GM12878 (cell line): Measurements from ENCODE around the gene DCLRE1B. TPM values are rescaled to one million over a fixed set of nuclear protein-coding genes. Genes with fewer than 3 reads are reported as not detected.

Experiments used
- ATAC-seq: fragments of 200-7000 bp; cut with Tn5 transposase; 3 replicates; pipeline ENCODE4 v1.9.1; 2020; ENCODE audit warnings: mild to moderate bottlenecking, moderate library complexity
- BruUV-seq: library from RNA; stranded (reverse); fragments of 400-500 nt; replicated peaks from 2 replicates; lab custom pipeline; 2021; lab: Mats Ljungman, UMichigan
- CTCF ChIA-PET: fragments of 300-600 bp; sonication (Branson Sonifier 250); formaldehyde crosslinking; extraction: SDS; loops from one replicate; lab custom pipeline; 2021; ENCODE audit warnings: inconsistent platforms; lab: Yijun Ruan, JAX
- POLR2A ChIA-PET: fragments of 350-600 bp; formaldehyde crosslinking; extraction: SDS; loops from one replicate; lab custom pipeline; 2021; ENCODE audit warnings: inconsistent platforms; lab: Charles Lee
- RAD21 ChIA-PET: fragments of 300-600 bp; sonication (Branson Sonifier 250); formaldehyde crosslinking; loops from one replicate; lab custom pipeline; 2023; ENCODE audit warnings: antibody characterized with exemption; ENCODE audit not compliant: unreplicated experiment; lab: Charles Lee
- SMC1A ChIA-PET: fragments of 300-600 bp; sonication (Branson Sonifier 250); formaldehyde crosslinking; loops from one replicate; lab custom pipeline; 2023; ENCODE audit not compliant: unreplicated experiment, uncharacterized antibody; lab: Charles Lee
- DNase-seq: peaks from one replicate; pipeline ENCODE4 v3.0.0-alpha.2; 2011; ENCODE audit warnings: low read depth, low spot score
- FAIRE-seq: peaks from 3 replicates; lab custom pipeline; 2011; peaks lifted over from hg19 to GRCh38; lab: Jason Lieb, UNC
- H2AFZ ChIP-seq: 2 replicates; pipeline ENCODE4 v1.6.0; 2011; ENCODE audit warnings: low read depth, low read length, control low read depth; ENCODE audit not compliant: control insufficient read depth
- H3K27ac ChIP-seq: 2 replicates; pipeline ENCODE4 v1.5.1; 2011; ENCODE audit warnings: control low read depth; ENCODE audit not compliant: control insufficient read depth, insufficient read depth
- H3K27me3 ChIP-seq, 2 experiments: replicated peaks in 1 of 2; 2 replicates each; pipeline versions ENCODE4 v1.6.0 to v1.6.1; 2011; ENCODE audit warnings: low read length in 1 of 2; ENCODE audit not compliant: control insufficient read depth in 2 of 2, insufficient read depth in 2 of 2
- H3K36me3 ChIP-seq, 2 experiments: 2 replicates each; pipeline ENCODE4 v1.5.1; 2011; ENCODE audit warnings: low read length in 1 of 2; ENCODE audit not compliant: control insufficient read depth in 2 of 2, insufficient read depth in 2 of 2
- H3K4me1 ChIP-seq: 2 replicates; pipeline ENCODE4 v1.6.1; 2011; ENCODE audit warnings: mild to moderate bottlenecking, low read length, moderate library complexity, mixed read lengths; ENCODE audit not compliant: control insufficient read depth, insufficient read depth
- H3K4me2 ChIP-seq: 2 replicates; pipeline ENCODE4 v1.6.0; 2011; ENCODE audit warnings: control low read depth; ENCODE audit not compliant: control insufficient read depth, insufficient read depth
- H3K4me3 ChIP-seq: fragments of 200-600 bp; sonication (generic); 2 replicates; pipeline ENCODE4 v1.5.1; 2016
- H3K79me2 ChIP-seq: 2 replicates; pipeline ENCODE4 v1.6.0; 2011; ENCODE audit warnings: low read length; ENCODE audit not compliant: control insufficient read depth, insufficient read depth
- H3K9ac ChIP-seq: 2 replicates; pipeline ENCODE4 v1.8.0; 2011; ENCODE audit warnings: low read length, control low read depth, mixed read lengths; ENCODE audit not compliant: control insufficient read depth, insufficient read depth
- H3K9me3 ChIP-seq: replicated peaks from 3 replicates; pipeline ENCODE4 v1.5.1; 2011; ENCODE audit warnings: mild to moderate bottlenecking, low read length; ENCODE audit not compliant: control insufficient read depth, insufficient read depth
- H4K20me1 ChIP-seq: 2 replicates; pipeline ENCODE4 v1.6.0; 2011; ENCODE audit not compliant: control insufficient read depth, insufficient read depth
- HDAC6 ChIP-seq: fragments of 200-600 bp; sonication (generic); IDR thresholded peaks from one replicate; pipeline ENCODE4 v1.8.0; 2017; ENCODE audit warnings: antibody characterized with exemption; ENCODE audit not compliant: unreplicated experiment
- MXI1 ChIP-seq: fragments of 150-350 bp; IDR thresholded peaks from 2 replicates; pipeline ENCODE4 v1.6.1; 2011; ENCODE audit warnings: low read depth, mild to moderate bottlenecking, inconsistent platforms, low read length, improper control_type of control experiment
- NBN ChIP-seq: fragments of 450-650 bp; IDR thresholded peaks from 2 replicates; pipeline ENCODE4 v1.6.1; 2016
- RAD51 ChIP-seq: fragments of 450-650 bp; IDR thresholded peaks from 2 replicates; pipeline ENCODE4 v1.6.1; 2016; ENCODE audit warnings: moderate library complexity, mild to moderate bottlenecking, inconsistent platforms
- SIN3A ChIP-seq: IDR thresholded peaks from 2 replicates; pipeline ENCODE4 v1.6.1; 2012; ENCODE audit warnings: low read depth, low read length, improper control_type of control experiment
- SMAD1 ChIP-seq: fragments of 450-650 bp; IDR thresholded peaks from 2 replicates; pipeline ENCODE4 v1.6.1; 2018; ENCODE audit warnings: mild to moderate bottlenecking, low read depth; ENCODE audit not compliant: partially characterized antibody
- SMAD5 ChIP-seq: IDR thresholded peaks from 2 replicates; pipeline ENCODE4 v1.6.1; 2016; ENCODE audit warnings: antibody characterized with exemption, low read depth
- SMARCA5 ChIP-seq: fragments of 450-650 bp; IDR thresholded peaks from 2 replicates; pipeline ENCODE4 v1.6.1; 2017; ENCODE audit warnings: mild to moderate bottlenecking
- SPI1 ChIP-seq: IDR thresholded peaks from 2 replicates; pipeline ENCODE4 v1.6.1; 2011; ENCODE audit warnings: low read depth, mild to moderate bottlenecking, low read length, moderate library complexity, borderline replicate concordance; ENCODE audit not compliant: insufficient read depth
- SREBF1 ChIP-seq: IDR thresholded peaks from 2 replicates; pipeline ENCODE4 v1.6.1; 2012; ENCODE audit warnings: mild to moderate bottlenecking, low read length
- WGBS: methylation state at CpG from one replicate; pipeline ENCODE4 v1.1.6; 2016; ENCODE audit warnings: low lambda C conversion rate; ENCODE audit not compliant: insufficient replicate concordance, insufficient coverage; ENCODE audit errors: missing lambda C conversion rate; 5-methylcytosine and 5-hydroxymethylcytosine counted together
- in situ Hi-C: fragments of 300-500 bp; cut with MboI; formaldehyde crosslinking; loops from 9 replicates; pipeline ENCODE4 v1.14.3; 2018; ENCODE audit warnings: mixed read lengths
- intact Hi-C: fragments of 100-400 bp; cut with micrococcal nuclease; formaldehyde crosslinking; loops from one replicate; pipeline ENCODE4 v1.14.2; 2022; ENCODE audit not compliant: unreplicated experiment
- polyA plus RNA-seq, 11 experiments: library from polyadenylated mRNA; depleted of rRNA in 4 of 11; unstranded in 6 of 11; stranded (reverse) in 5 of 11; fragments of >200 nt; fragmentation: Nextera tagmentation in 4 of 11; fragmentation: Illumina TruSeq in 1 of 11; extraction: Ambion mirVana in 4 of 11; extraction: Trizol in 1 of 11; gene quantifications; 1 replicate in 1 of 11; 2 replicates in 10 of 11; pipeline versions ENCODE4 v1.2.1 to v1.2.3, GENCODE V29; 2011 to 2016; ENCODE audit warnings: inconsistent platforms in 2 of 11, missing spikeins in 2 of 11, low read depth in 1 of 11
- total RNA-seq, 4 experiments: library from RNA; depleted of rRNA in 3 of 4; stranded (reverse); fragments of >200 nt in 3 of 4; fragmentation: Illumina TruSeq in 1 of 4; extraction: Trizol in 1 of 4; gene quantifications; 2 replicates each; pipeline versions ENCODE4 v1.2.1 to v1.2.3, GENCODE V29; 2013 to 2021
- TF ChIP-seq, protein P1 (sequence below): fragments of 450-650 bp; IDR thresholded peaks from 2 replicates; pipeline ENCODE4 v1.6.1; 2016; ENCODE audit warnings: mild to moderate bottlenecking
- TF ChIP-seq, protein P2 (sequence below): fragments of 450-650 bp; IDR thresholded peaks from 2 replicates; pipeline ENCODE4 v1.6.1; 2017; ENCODE audit warnings: mild to moderate bottlenecking, moderate library complexity
- TF ChIP-seq, protein P3 (sequence below): IDR thresholded peaks from 2 replicates; pipeline ENCODE4 v1.6.1; 2012; ENCODE audit warnings: low read length, inconsistent platforms
- TF ChIP-seq, protein P4 (sequence below): fragments of 450-650 bp; conservative IDR thresholded peaks from 2 replicates; pipeline ENCODE4 v1.6.1; 2017; ENCODE audit warnings: mild to moderate bottlenecking, moderate library complexity

Gene DCLRE1B
- total and polyA plus RNA-seq, 10 of the 15 experiments (the other 5 are each of a cell fraction or from before 2014, with no cell fraction given): 5.4 to 18.3 (median 13.4) TPM

DNA sequence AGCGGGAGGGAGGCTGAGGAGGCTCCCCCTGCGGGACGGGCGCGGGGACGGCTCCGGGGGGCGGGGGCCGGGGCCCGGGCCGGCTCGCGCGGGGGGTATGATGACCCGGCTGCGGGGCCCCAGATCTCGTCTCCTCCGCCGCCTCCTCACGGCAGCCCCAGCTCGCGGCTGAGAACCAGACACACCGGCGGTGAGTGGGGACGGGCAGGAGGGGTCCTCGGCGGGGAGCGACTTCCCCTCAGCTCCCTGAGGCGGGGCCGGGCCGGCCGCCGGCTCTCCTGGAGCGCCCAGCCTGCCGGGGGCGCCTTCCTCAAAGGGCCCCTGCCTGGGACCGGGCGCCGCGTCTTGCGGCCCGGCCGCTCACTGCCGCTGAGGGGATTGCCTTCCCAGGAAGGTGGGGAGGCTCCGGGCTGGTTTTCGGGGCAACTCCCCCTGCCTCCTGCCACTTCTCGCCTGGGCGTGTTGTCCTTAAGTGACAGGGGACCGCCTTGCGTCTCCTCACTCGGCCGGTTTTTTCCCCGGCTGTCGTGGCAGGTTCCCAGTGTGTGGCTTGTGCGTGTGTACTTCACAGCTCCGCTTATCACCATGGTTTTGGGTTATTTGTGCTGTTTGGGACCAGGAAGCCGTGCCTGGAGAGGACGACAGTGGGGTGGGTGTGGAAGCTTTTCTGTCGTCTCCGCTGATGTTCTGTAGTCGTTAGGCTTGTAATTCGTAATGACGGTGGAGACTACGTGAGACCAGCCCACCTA is 24.8 kb downstream of the DCLRE1B start:
- WGBS: 2% methylated on average over 43 of the region's 64 CpGs
- H4K20me1 ChIP-seq: no peaks in the 10 kb centered on the region
- H3K4me3 ChIP-seq: peak overlapping the region; percentile 78
- peak overlapping the region; percentile 67 for H2AFZ ChIP-seq
- peaks cover 4% of the 10 kb centered on the region for H3K4me1 ChIP-seq
- peak overlapping the region; percentile 64 for H3K4me2 ChIP-seq
- H3K36me3 ChIP-seq: no peaks in the 10 kb centered on the region
- POLR2A ChIA-PET: interaction anchor here (0.6 to 5.4 kb wide), 21 partner anchors 9 to 889 kb away, joined by 3 to 65 read pairs (median 4); partner anchors contain the start of genes AP4B1, DCLRE1B and RSBN1
- CTCF ChIA-PET: interaction anchor here (0.5 to 6.1 kb wide), 30 partner anchors 11 to 580 kb away, joined by 3 to 44 read pairs (median 6); partner anchors contain the start of genes AP4B1, DCLRE1B and OLFML3
- no peak for FAIRE-seq
- SMC1A ChIA-PET: interaction anchor here (0.6 to 11.9 kb wide), 32 partner anchors 9 to 790 kb away, joined by 3 to 103 read pairs (median 6); partner anchors contain the start of genes AP4B1, DCLRE1B, OLFML3 and PHTF1
- peak overlapping the region; percentile 97 for H3K27ac ChIP-seq
- no peaks in the 10 kb centered on the region for H3K9me3 ChIP-seq
- no TSS peak for BruUV-seq
- no peak for DNase-seq
- intact Hi-C loops: loop anchor here (1.0 to 5.0 kb wide), 3 partner anchors 25 to 171 kb away; partner anchors contain the start of genes DCLRE1B and PHTF1
- ATAC-seq: peak; percentile 50
- RAD21 ChIA-PET: interaction anchor here (0.5 to 4.9 kb wide), 32 partner anchors 11 to 1126 kb away, joined by 3 to 46 read pairs (median 7); partner anchors contain the start of genes AP4B1, DCLRE1B, OLFML3 and PHTF1
- H3K9ac ChIP-seq: peak overlapping the region; percentile 84
- no peaks in the 10 kb centered on the region for H3K27me3 ChIP-seq
- in situ Hi-C loops: loop anchor here (5.0 kb wide), 1 partner anchor 98 kb away; no protein-coding TSS in a partner anchor
- peaks cover 55% of the 10 kb centered on the region for H3K79me2 ChIP-seq
- TF ChIP-seq SMAD1 (peak; percentile 23), SMAD5 (no peak), RAD51 (no peak), SMARCA5 (peak; percentile 40; the same call in 1 of the 2 replicates), SREBF1 (no peak), HDAC6 (no peak), MXI1 (peak; percentile 50), SPI1 (0 out of 2 replicates have a peak, but pooled peaks have one; percentile 5), SIN3A (peak; percentile 75; the same call in 1 of the 2 replicates), NBN (0 out of 2 replicates have a peak, but pooled peaks have one; percentile 54)
- TF ChIP-seq, protein P1, sequence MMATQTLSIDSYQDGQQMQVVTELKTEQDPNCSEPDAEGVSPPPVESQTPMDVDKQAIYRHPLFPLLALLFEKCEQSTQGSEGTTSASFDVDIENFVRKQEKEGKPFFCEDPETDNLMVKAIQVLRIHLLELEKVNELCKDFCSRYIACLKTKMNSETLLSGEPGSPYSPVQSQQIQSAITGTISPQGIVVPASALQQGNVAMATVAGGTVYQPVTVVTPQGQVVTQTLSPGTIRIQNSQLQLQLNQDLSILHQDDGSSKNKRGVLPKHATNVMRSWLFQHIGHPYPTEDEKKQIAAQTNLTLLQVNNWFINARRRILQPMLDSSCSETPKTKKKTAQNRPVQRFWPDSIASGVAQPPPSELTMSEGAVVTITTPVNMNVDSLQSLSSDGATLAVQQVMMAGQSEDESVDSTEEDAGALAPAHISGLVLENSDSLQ: peak; percentile 85
- TF ChIP-seq, protein P2, sequence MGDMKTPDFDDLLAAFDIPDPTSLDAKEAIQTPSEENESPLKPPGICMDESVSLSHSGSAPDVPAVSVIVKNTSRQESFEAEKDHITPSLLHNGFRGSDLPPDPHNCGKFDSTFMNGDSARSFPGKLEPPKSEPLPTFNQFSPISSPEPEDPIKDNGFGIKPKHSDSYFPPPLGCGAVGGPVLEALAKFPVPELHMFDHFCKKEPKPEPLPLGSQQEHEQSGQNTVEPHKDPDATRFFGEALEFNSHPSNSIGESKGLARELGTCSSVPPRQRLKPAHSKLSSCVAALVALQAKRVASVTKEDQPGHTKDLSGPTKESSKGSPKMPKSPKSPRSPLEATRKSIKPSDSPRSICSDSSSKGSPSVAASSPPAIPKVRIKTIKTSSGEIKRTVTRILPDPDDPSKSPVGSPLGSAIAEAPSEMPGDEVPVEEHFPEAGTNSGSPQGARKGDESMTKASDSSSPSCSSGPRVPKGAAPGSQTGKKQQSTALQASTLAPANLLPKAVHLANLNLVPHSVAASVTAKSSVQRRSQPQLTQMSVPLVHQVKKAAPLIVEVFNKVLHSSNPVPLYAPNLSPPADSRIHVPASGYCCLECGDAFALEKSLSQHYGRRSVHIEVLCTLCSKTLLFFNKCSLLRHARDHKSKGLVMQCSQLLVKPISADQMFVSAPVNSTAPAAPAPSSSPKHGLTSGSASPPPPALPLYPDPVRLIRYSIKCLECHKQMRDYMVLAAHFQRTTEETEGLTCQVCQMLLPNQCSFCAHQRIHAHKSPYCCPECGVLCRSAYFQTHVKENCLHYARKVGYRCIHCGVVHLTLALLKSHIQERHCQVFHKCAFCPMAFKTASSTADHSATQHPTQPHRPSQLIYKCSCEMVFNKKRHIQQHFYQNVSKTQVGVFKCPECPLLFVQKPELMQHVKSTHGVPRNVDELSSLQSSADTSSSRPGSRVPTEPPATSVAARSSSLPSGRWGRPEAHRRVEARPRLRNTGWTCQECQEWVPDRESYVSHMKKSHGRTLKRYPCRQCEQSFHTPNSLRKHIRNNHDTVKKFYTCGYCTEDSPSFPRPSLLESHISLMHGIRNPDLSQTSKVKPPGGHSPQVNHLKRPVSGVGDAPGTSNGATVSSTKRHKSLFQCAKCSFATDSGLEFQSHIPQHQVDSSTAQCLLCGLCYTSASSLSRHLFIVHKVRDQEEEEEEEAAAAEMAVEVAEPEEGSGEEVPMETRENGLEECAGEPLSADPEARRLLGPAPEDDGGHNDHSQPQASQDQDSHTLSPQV: no peak
- TF ChIP-seq, protein P3, sequence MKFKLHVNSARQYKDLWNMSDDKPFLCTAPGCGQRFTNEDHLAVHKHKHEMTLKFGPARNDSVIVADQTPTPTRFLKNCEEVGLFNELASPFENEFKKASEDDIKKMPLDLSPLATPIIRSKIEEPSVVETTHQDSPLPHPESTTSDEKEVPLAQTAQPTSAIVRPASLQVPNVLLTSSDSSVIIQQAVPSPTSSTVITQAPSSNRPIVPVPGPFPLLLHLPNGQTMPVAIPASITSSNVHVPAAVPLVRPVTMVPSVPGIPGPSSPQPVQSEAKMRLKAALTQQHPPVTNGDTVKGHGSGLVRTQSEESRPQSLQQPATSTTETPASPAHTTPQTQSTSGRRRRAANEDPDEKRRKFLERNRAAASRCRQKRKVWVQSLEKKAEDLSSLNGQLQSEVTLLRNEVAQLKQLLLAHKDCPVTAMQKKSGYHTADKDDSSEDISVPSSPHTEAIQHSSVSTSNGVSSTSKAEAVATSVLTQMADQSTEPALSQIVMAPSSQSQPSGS: no peak
- TF ChIP-seq, protein P4, sequence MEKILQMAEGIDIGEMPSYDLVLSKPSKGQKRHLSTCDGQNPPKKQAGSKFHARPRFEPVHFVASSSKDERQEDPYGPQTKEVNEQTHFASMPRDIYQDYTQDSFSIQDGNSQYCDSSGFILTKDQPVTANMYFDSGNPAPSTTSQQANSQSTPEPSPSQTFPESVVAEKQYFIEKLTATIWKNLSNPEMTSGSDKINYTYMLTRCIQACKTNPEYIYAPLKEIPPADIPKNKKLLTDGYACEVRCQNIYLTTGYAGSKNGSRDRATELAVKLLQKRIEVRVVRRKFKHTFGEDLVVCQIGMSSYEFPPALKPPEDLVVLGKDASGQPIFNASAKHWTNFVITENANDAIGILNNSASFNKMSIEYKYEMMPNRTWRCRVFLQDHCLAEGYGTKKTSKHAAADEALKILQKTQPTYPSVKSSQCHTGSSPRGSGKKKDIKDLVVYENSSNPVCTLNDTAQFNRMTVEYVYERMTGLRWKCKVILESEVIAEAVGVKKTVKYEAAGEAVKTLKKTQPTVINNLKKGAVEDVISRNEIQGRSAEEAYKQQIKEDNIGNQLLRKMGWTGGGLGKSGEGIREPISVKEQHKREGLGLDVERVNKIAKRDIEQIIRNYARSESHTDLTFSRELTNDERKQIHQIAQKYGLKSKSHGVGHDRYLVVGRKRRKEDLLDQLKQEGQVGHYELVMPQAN: peak; percentile 61
